Islet of Langerhans (tissue), 1 donor: ENCODE measurements around the gene MAP7.
"Not testable (repeated sequence)": the region's sequence is repeated elsewhere in the genome, so short reads cannot be mapped to it uniquely, and the experiment has no call there.

ENCODE experiments used
- FAIRE-seq: peaks from one replicate; lab custom pipeline; 2011; peaks lifted over from hg19 to GRCh38; lab: Jason Lieb, UNC

MAP7 gene

DNA sequence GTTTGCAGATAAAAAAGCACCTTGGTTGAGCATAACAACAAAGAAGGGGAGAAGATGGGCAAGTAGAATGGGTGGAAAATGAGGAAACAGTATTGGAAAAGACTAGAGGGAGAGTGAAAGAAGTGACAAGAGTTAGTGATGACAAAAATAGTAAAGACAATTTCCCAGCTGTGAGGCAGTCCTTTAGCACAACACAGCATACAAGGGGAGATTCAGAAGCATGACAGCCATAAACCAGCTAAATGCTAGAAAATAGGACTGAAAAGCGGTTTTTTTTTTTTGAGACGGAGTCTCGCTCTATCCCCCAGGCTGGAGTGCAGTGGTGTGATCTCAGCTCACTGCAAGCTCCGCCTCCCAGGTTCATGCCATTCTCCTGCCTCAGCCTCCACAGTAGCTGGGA is 174.4 kb downstream of the MAP7 start:
- FAIRE-seq: not testable (repeated sequence)

DNA sequence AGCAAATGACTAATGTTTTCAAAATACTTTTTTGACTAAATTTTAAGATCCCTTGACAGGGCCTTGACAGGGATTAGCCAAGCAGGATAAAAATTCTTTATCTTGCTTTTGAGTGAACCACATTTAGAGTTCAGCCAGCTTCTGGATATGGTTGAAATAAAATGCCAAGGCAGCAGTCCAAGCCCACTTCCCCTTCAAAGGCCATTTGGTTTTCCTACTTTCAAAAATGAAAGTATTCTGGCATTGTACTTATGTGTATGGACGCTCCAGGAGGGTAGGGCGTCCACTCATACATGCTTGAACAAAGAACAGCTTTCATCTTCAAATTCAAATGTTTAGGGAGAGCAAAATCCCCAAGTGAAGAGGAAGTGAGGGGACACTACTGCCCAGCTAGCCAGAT is 178.3 kb downstream of the MAP7 start:
- FAIRE-seq: no peak

DNA sequence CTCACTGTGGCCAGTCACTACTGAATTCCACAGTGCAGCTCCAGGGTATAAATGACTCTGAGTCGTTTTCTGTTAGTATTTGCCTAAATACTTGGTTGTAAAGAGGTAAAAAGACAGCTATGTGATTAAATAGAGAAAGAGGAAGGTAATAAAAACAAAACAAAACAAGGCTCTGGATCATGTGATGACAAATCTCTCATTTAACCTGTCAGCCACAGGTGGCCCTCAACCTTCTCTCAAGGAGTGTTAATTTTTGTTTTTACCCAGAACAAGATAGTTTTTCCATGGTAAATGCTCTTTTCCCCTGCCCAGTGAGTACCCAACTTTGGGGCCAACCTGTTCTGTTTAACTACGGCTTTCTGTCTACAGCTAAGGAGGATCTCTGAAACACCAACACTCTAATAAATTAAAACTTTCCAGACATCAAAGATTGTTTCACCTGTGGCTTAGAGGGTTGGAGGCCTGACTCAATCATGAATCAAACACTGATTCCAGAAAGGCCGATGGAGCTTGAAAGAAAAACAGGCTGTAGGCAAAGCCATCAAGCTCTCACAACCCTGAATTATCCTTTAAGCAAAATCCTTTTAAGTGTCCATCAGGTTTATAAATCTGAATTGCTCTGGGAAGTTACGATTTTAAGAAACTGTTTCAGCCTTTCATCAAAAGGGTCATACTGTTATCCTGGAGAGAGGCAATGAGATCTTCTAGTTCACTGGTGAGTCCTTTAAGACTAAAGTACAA is 179.1 kb downstream of the MAP7 start:
- FAIRE-seq: no peak

DNA sequence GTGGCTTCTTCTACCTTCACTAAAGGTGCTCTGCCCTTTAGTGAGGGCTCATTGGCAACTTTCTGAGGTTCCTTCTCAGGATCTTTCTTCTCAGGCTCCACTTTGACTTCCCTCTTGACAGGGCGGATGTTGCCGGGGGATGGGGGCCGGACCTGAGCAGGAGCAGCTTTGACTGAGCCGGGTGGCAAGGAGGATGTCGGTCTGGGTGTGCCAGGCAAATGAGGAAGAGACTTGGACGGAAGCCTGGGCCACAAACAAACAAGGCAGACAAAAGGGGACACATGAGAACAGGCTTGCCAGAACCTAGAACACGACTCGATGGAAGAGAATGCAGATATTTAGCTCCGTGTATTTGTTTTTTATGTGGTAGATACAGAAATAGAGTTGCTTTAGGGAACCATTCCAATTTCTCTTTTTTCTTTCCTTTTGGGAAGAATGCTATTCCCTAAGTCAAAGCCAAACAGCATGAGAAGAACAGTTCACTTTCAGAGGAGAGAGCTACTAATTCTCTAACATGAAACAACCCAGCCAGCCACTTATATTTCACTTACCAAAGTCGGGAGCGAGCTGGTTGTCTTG is 184.4 kb downstream of the MAP7 start:
- FAIRE-seq: no peak

DNA sequence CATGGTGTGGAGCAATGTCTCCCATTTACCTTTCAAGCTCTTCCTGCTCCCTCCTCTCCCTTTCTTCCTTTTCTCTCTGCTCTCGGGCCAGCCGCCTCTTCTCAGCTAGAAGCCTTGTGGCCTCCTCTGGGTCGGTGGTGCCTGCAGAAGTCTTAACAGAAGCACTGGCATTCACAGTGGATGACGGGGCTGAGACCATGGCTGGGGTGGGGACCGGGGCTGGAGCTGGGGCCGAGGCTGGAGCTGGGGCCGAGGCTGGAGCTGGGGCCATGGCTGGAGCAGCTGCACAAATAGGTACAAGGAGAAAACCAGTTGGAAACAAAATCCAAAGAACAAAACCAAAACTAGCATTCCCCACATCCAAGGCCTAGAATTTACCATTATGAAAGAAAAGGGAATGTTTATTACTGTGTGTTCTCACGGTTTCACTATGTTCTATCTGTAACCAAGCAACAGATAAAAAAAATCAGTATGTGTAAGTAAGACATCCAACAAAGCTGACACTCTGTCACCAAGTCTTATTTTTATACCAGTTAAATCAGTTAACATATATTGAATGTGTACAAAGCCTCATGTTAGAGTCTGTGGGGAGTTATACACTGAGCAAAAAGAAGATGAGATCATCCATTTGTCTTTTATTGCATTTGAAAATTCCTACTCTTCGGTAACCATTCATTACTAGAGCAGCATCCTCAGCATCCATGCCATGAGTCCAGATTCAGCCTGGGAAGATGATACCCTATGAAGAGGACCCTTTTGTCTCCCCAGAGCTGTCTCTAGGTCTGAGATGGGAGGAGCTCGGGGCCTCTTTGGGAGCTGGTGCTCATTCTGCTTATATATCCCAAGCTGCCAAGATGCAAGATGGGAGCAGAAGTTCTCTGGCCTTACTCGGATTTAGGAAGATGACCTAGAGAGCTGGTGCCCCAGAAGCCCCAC is 187.5 kb downstream of the MAP7 start:
- peak; percentile 75 for FAIRE-seq

DNA sequence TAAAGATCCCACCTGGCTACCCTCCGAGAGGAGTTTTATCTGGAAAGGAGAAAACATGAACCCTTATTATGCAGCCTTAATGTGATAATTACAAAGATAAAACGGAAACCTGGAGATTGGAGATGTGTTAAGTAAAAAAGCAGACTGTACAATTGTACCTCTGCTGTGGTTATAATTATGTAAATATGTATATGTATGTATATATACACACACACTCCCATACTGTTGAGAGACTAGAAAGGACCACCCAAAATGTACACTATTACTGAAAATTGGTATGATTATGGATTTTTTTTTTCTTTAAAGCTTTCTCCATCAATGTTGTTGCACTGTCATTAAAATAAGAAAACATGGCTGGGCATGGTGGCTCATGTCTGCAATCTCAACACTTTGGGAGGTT is 188.4 kb downstream of the MAP7 start:
- FAIRE-seq: no peak

DNA sequence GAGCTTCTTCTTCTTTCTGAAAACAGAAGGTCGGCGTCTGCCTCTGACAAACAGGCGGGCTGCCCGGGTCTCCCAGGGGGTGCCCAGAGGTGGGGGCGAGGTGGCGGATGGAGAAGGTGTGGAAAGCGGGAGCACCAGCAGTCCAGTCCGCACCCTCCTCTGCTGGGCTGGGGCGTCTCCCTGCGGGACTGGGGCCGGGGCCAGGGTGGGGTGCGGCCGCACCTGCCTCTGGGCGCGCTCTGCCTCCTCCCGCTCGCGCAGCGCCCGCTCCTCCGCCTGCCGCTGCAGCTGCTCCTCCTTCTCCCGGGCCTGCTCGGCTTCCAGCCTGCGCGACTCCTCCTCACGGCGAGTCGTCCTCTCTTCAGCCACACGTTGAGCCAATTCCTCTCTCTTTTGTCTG is 189.4 kb downstream of the MAP7 start:
- no peak for FAIRE-seq

DNA sequence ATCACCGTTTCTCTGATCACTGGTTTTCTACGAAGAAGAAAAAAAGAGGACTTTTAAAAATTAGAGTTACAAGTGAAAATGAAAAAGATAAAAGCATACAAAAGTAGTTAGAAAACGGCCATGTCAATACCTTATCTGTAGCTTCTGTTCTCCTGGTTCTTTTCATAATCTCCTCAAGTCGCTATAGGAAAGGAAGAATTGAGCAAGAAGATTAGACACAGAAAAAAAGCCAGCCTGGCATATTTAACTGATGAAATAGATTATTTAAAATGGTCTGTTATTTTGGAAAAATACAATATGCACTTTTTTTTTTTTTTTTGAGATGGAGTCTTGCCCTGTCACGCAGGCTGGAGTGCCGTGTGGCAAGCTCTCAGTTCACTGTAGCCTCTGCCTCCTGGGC is 190.4 kb downstream of the MAP7 start:
- FAIRE-seq: no peak

DNA sequence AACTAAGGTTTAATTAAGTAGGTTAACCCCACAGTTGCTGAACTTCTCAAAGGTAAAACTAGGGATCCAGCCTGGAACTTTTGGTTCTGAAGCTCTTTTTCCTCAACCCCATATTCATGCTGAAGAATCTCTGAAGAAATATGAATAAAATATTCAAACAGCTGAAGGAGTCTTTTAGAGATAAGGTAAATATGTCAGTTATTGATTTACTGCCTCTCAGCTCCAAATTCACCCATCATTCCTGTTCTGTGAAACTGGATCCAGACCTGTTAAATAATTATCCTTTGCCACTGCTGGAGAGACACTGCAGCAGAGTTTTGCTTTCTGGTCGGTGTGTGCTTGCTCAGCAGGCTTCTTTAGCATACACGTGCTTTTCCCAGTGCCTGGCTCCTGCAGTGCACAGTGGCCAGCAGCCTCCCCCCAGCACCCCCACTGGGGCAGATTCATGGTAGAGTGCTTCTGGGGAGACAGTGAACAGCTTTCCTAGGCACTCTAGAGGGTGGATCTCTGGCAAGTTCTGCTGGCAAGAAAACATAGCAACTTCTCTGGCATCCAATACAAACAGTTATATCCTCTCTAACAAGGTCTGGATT is 198.6 kb downstream of the MAP7 start:
- no peak for FAIRE-seq

DNA sequence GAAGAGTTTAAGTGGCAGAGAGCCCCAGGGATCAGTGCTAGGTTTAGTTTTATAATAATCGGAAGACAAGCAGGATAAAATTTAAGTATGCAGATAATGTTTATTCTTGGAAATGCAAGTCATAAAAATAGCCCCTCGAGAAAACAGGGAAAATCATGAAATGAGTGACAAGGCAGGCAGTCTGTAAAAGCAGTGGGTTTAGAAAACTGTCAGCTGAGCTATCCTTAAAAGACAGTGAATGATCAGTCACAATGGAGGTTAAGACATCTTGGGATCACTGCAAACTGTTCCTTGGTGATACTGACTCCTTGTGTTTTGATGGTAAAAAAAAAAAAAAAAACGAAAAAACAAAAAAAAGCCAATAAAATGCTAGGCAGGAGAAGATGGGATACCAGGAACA is 199.3 kb downstream of the MAP7 start:
- FAIRE-seq: no peak

DNA sequence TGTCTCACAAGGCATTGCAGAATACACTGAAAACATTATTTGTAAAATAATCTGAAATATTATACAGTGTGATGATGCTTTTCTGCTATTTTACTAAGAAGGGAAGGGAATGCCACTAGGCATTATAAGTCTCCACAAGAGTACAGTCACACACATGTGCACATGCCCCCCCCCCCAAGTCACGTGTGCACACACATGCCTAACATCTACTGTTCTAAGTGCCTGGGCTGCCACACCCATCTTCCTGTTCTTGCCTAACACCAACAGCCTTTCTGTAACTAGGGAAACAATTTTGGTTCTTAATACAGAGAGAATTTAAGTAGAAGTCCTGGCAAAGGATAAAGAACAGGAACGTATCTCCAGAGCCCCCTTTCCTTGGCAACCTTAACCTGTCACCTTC is 202.4 kb downstream of the MAP7 start:
- FAIRE-seq: no peak

DNA sequence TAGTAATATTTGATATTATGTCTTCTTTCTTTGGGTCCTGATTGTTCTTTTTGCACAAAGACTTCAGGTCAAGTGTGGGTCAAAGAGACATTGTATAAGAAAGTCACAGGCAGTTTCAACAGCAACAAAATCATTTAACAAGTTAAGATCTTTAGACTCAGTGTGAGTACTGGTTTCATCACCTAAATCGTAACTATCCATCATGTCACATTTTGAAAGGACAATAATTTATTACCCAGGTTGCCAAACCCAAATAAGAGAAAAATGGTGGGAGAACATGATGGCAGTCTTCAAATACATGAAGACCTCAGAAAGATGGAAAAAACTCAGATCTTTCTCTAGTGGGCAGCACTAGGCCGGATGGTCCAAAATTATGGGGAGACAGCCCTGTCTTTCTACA is 205.1 kb downstream of the MAP7 start:
- FAIRE-seq: no peak

DNA sequence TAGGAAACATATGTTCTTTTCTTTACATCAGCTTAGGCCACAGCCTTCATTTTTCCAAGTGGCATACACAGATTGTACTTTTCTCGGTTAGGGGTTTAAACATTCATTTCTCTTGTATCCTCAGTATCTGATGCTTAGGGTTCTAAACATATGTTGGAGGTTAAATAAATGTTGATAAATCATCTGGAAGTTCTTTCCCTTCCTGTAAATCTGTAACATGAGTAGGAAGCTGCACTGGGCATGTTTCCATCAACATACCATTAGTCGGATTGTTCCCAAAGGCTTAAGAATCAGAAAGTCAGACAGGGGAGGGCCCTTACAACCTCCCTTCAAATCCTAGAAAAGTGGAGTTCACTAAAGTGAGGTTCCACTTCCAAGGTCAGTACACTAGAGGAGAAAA is 205.8 kb downstream of the MAP7 start:
- no peak for FAIRE-seq

DNA sequence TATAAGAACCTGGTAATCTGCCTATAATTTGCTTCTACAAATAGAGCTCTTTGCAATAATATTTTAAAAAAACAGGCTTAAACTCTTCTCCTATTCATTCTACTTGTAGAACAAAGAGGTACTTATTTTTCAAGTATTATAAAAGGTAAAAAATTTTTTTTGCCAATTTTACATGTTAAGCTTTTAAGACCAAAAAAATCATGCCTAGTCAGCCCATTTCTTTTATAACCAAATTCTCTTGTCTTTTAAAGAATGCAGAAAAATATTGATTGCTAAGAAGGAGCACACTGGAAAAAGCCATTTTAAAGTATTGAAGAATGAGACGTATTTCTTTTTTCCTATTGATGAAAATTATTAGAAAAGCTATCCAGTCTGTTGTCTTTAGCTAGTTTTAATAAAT is 206.5 kb downstream of the MAP7 start:
- FAIRE-seq: no peak

DNA sequence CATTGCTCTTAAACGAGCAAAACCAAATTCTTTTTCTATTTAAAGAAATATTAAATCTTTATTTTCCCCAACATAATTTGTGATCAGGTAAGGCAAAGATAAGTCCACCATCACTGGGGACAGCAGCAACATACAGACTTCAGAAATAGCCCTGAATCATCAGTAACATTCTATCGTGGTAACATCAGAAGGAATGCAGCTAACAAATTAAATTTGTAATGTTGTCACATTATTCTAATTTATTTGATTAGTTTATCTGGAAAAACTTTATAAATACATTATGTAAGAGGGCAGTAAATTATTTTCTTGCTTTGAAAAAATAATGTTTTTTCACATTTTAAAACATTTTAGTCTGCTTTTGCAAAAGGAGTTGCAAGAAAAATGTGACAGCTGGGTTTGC is 206.9 kb downstream of the MAP7 start:
- peak; percentile 49 for FAIRE-seq

DNA sequence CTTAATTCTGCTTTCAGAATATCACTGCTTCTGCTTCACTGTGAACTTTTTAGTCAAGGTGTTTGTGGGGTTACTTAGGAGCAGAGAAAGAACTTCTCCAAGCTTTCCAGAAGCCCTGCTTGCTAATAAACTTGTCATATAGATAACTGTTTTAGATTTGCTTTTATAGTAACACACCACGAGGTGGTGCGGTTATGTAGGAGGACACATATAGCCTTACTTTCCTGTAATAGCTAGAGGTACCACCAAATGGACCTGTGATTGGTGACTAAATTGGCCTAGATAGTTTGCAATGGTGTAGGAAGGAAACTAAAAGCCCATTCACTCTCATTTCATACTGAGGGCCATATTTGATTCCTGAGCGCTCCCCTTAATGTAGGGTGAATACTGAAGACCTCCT is 208.3 kb downstream of the MAP7 start:
- FAIRE-seq: no peak

DNA sequence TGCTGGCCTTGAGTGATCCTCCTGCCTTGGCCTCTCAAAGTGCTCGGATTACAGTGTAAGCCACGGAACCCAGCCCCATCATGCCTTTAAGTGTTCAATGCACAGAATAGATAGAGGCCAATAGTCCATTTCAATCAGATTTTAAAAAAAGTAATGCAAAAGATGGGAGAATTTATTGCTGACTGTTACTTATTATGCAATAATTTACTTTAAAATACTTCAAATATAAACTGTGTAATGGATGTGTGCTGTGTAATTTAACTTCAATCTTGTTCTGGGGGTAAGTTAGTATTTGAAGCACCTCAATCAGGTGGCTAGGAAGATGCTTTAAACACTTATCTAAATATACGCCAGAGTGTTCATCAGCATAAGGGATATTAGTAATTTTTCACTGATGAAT is 208.9 kb downstream of the MAP7 start:
- no peak for FAIRE-seq

DNA sequence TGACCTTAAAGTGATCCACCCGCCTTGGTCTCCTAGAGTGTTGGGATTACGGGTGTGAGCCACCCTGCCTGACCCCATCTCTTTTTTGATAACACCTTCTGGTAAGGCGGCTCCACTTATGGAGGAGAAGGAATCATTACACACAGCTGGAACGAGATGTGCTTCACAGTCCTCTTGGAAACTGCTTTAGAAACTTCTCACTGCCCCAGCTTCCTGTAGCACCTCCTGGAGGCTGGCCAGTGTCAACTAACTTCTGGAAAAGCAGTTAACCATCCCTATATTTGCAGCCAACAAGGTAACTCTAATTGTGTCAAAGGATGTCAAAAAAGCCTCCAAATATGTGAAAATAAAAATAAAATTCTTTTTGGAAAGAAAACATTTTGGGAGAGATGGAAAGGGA is 211.7 kb downstream of the MAP7 start:
- no peak for FAIRE-seq

DNA sequence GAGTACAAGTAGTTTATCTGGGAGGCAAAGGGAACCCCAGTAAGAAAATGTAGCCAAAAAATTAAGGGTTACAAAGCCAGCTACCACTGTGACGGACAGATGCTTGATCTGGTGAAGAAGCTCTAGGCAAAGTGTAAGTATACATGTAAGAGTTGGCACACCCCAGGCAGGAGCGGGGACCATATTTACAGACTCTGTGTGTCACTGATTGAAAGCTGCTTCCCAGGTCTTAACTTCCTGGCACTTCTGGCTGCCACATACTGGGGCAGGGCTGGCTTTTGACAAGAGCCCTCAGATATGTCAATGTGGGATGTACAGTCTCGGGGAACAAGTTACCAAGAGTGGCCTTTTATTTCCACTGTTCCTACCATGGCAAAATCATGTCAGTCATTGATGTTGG is 212.6 kb downstream of the MAP7 start:
- no peak for FAIRE-seq

DNA sequence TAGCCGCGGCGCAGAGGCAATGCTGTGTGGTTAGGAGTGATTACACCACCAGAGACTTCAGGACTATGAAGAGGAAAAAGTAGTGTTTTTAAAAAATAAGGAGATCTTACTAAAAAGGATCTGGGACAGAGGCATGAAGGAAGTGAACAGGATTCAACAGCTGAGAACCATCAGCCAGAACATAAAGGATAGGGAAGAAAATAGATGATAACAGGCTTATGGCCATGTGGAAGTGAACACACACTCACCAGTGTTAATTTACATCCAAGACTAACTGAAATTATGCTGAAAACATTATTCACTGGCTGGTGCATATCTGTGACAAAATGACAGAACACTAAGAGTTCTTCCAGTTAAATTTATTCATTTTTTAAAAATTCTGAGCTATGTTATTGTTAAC is 213.1 kb downstream of the MAP7 start:
- FAIRE-seq: no peak

DNA sequence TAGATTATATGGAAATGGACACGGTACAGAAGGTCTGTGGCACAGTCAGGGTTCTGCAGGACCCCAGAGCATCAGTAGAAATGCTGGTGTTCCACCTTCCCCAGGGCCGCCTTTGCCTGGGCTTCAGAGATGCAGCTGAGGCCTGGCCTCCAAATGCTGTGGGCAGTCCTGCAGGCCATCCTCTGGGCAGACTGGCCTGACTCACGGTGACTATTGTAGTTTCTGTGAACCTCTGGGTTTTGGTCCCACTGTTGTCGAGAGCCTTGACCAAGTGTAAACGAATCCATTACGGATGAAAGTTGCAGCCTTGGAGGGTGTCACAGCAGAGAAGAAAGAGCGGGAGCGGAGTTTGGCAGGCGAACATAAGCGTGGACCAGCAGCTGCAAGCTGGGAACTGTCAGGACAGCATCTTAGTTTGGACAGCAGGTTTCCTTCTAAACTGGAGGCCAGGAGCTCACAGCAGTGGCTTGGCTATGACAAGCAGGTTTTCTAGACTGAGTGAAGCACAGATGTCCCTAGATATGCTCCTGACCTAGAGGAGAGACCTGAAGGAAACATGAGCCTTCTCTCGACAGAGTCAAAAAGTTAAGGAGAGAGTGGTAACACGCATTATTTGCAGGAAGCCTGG is 214.4 kb downstream of the MAP7 start:
- no peak for FAIRE-seq

DNA sequence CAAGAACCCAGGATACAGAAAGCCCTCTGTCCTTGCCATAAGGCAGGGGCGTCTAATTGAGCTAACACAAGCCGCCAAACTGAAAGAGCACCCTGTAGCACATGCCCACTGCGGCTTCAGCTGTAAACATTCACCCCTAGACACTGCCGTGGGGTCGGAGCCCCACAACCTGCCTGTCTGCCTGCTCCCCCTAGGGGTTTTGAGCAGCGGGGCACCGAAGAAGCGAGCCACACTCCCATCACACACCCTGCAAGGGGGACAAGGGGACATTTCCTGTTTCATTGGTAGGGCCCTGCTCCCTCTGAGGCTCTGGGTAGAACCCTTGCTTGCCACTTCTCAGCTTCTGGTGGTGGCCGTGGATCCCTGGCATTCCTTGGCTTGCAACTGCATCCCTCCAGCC is 215.4 kb downstream of the MAP7 start:
- FAIRE-seq: no peak

DNA sequence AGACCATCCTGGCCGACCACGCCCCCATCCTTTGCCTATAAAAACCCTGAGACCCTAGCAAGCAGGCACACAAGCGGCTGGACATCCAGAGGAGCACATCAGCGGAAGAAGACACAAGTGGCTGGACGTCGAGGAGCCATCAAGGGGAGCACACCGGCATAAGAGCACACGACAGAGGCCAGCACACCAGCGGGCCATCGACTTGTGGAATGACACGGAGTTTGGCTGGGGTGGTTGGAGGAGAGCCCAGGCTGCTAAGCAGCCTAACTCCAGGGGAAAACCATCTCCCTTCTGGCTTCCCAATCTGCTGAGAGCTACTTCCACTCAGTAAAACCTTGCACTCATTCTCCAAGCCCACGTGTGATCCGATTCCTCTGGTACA is 215.8 kb downstream of the MAP7 start:
- FAIRE-seq: no peak
